ENCODE data around the gene SLC30A5. TPM values are rescaled to one million over a fixed set of nuclear protein-coding genes. Genes with fewer than 3 reads are reported as not detected.
"Not testable (repeated sequence)": the region's sequence is repeated elsewhere in the genome, so short reads cannot be mapped to it uniquely, and the experiment has no call there.

Gene SLC30A5
- total RNA-seq, 1 donor: 52.8 TPM

- no peak for DNase-seq (ENCODE audit: low read depth)
- H3K4me3 ChIP-seq (ENCODE audit: low read depth, low read length): no peak overlapping the region
- TF ChIP-seq CTCF (IDR thresholded peaks at IDR 0.05; ENCODE audit: insufficient read depth, low read length): no peak
These were observed 5.5 kb downstream of the SLC30A5 start for GRCh38 chr5:69099302-69099701.

- no peak for DNase-seq (ENCODE audit: low read depth)
- no peak for TF ChIP-seq CTCF (IDR thresholded peaks at IDR 0.05; ENCODE audit: insufficient read depth, low read length)
- no peak overlapping the region for H3K4me3 ChIP-seq (ENCODE audit: low read depth, low read length)
These were observed 9.7 kb downstream of the SLC30A5 start for GRCh38 chr5:69103521-69103920.

GRCh38 chr5:69105996-69106906 is 12.4 kb downstream of the SLC30A5 start:
- no peak overlapping the region for H3K4me3 ChIP-seq (ENCODE audit: low read depth, low read length)
- DNase-seq (ENCODE audit: low read depth): no peak
- no peak for TF ChIP-seq CTCF (IDR thresholded peaks at IDR 0.05; ENCODE audit: insufficient read depth, low read length)

- not testable (repeated sequence) for DNase-seq (ENCODE audit: low read depth); H3K4me3 ChIP-seq (ENCODE audit: low read depth, low read length)
These were observed 14.6 kb downstream of the SLC30A5 start for GRCh38 chr5:69108367-69108766.

- H3K4me3 ChIP-seq (ENCODE audit: low read depth, low read length): no peak overlapping the region
- TF ChIP-seq CTCF (IDR thresholded peaks at IDR 0.05; ENCODE audit: insufficient read depth, low read length): no peak
- DNase-seq (ENCODE audit: low read depth): no peak
These were observed 20.0 kb downstream of the SLC30A5 start for GRCh38 chr5:69113851-69114250.

GRCh38 chr5:69115526-69115925 is 21.7 kb downstream of the SLC30A5 start:
- TF ChIP-seq CTCF (IDR thresholded peaks at IDR 0.05; ENCODE audit: insufficient read depth, low read length): no peak
- DNase-seq (ENCODE audit: low read depth): no peak
- no peak overlapping the region for H3K4me3 ChIP-seq (ENCODE audit: low read depth, low read length)

- no peak for TF ChIP-seq CTCF (IDR thresholded peaks at IDR 0.05; ENCODE audit: insufficient read depth, low read length)
- H3K4me3 ChIP-seq (ENCODE audit: low read depth, low read length): no peak overlapping the region
- peak; percentile 86 for DNase-seq (ENCODE audit: low read depth)
These were observed 35.6 kb downstream of the SLC30A5 start for GRCh38 chr5:69129413-69129812.

Measured in fibroblast of the aortic adventitia (primary cell).